Measurements from ENCODE around the gene IL10RA. TPM values are rescaled to one million over a fixed set of nuclear protein-coding genes. Genes with fewer than 3 reads are reported as not detected.

IL10RA gene
- total RNA-seq, 4 donors from 2014 or later = 0.73 to 5.5 (median 2.2) TPM

GRCh38 chr11:118014022-118014421, 27.8 kb downstream of the IL10RA start:
- intact Hi-C loops (cut with DNase I; ENCODE audit: low total_unique reads) (no loop called here), in situ Hi-C loops (cut with MboI; ENCODE audit: low sequenced_read_pairs in 4 of 4) (no loop called here)
- H3K9me3 ChIP-seq = no peaks in the 10 kb centered on the region
- H3K4me1 ChIP-seq = no peaks in the 10 kb centered on the region
- H3K4me3 ChIP-seq = no peak overlapping the region
- H3K27ac ChIP-seq = no peak overlapping the region
- no peak for ATAC-seq
- no peak for DNase-seq
- no peaks in the 10 kb centered on the region for H3K36me3 ChIP-seq
- no peak for TF ChIP-seq POLR2A (IDR thresholded peaks at IDR 0.05)
- no peak for TF ChIP-seq CTCF (IDR thresholded peaks at IDR 0.05 in 4 of 5, conservative IDR thresholded peaks at IDR 0.05 in 1 of 5)
- peaks cover 0 to 4% (median 0%) of the 10 kb centered on the region in 3 donors for H3K27me3 ChIP-seq

- TF ChIP-seq CTCF (IDR thresholded peaks at IDR 0.05 in 4 of 5, conservative IDR thresholded peaks at IDR 0.05 in 1 of 5) (no peak), POLR2A (IDR thresholded peaks at IDR 0.05) (no peak)
- no peaks in the 10 kb centered on the region for H3K4me1 ChIP-seq
- no peak for DNase-seq
- H3K27me3 ChIP-seq = peaks cover 0 to 4% (median 2%) of the 10 kb centered on the region in 3 donors
- in situ Hi-C loops (cut with MboI; ENCODE audit: low sequenced_read_pairs in 4 of 4) = no loop called here
- H3K36me3 ChIP-seq = no peaks in the 10 kb centered on the region
- ATAC-seq = no peak
- H3K4me3 ChIP-seq = no peak overlapping the region
- intact Hi-C loops (cut with DNase I; ENCODE audit: low total_unique reads) = no loop called here
- H3K9me3 ChIP-seq = no peaks in the 10 kb centered on the region
- no peak overlapping the region for H3K27ac ChIP-seq
These were observed 29.2 kb downstream of the IL10RA start for GRCh38 chr11:118015385-118015841.

GRCh38 chr11:118016104-118016503, 29.9 kb downstream of the IL10RA start:
- in situ Hi-C loops (cut with MboI; ENCODE audit: low sequenced_read_pairs in 4 of 4) (no loop called here), intact Hi-C loops (cut with DNase I; ENCODE audit: low total_unique reads) (no loop called here)
- H3K27me3 ChIP-seq = peaks cover 0 to 4% (median 2%) of the 10 kb centered on the region in 3 donors
- H3K4me1 ChIP-seq = no peaks in the 10 kb centered on the region
- ATAC-seq = no peak
- H3K9me3 ChIP-seq = no peaks in the 10 kb centered on the region
- H3K4me3 ChIP-seq = no peak overlapping the region
- DNase-seq = no peak
- H3K27ac ChIP-seq = no peak overlapping the region
- H3K36me3 ChIP-seq = no peaks in the 10 kb centered on the region
- TF ChIP-seq POLR2A (IDR thresholded peaks at IDR 0.05) = no peak
- TF ChIP-seq CTCF (IDR thresholded peaks at IDR 0.05 in 4 of 5, conservative IDR thresholded peaks at IDR 0.05 in 1 of 5) = no peak

GRCh38 chr11:118017111-118017510, 30.9 kb downstream of the IL10RA start:
- no peaks in the 10 kb centered on the region for H3K36me3 ChIP-seq
- no peak overlapping the region for H3K4me3 ChIP-seq
- ATAC-seq (no peak), DNase-seq (no peak)
- intact Hi-C loops (cut with DNase I; ENCODE audit: low total_unique reads) (no loop called here), in situ Hi-C loops (cut with MboI; ENCODE audit: low sequenced_read_pairs in 4 of 4) (no loop called here)
- H3K27me3 ChIP-seq = peaks cover 0 to 5% (median 4%) of the 10 kb centered on the region in 3 donors
- no peak overlapping the region for H3K27ac ChIP-seq
- no peaks in the 10 kb centered on the region for H3K9me3 ChIP-seq
- no peak for TF ChIP-seq POLR2A (IDR thresholded peaks at IDR 0.05)
- no peak for TF ChIP-seq CTCF (IDR thresholded peaks at IDR 0.05 in 4 of 5, conservative IDR thresholded peaks at IDR 0.05 in 1 of 5)
- no peaks in the 10 kb centered on the region for H3K4me1 ChIP-seq

Measured in gastrocnemius medialis (tissue), 4 donors.